C4-2B (cell line): ENCODE measurements around the gene CXCL16.

ENCODE experiments used
- ZFX ChIP-seq: fragments of 450-650 bp; IDR thresholded peaks from 2 replicates; pipeline ENCODE4 v1.6.1; 2017
- TF ChIP-seq, protein P1 (sequence below): fragments of 450-650 bp; conservative IDR thresholded peaks from 2 replicates; pipeline ENCODE4 v1.5.1; 2017; ENCODE audit warnings: mild to moderate bottlenecking

DNA sequence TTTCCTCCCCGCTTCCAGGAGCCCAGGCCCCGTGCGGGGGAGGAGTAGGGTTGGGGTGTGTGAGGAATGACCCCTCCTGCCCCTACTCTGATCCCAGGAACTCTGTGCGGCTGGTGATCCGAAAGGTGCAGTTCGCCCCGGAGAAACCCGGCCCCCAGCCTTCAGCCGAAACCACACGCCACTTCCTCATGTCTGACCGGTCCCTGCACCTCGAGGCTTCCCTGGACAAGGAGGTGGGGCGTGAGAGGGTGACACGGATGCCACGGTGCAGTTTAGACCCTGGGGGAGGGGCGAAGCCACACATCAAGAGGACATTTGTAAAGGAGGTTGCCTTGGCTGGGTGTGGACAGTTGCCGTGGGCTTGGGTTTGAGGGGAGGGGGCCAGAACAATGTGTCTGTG is 21.9 kb downstream of the CXCL16 start:
- TF ChIP-seq, protein P1, sequence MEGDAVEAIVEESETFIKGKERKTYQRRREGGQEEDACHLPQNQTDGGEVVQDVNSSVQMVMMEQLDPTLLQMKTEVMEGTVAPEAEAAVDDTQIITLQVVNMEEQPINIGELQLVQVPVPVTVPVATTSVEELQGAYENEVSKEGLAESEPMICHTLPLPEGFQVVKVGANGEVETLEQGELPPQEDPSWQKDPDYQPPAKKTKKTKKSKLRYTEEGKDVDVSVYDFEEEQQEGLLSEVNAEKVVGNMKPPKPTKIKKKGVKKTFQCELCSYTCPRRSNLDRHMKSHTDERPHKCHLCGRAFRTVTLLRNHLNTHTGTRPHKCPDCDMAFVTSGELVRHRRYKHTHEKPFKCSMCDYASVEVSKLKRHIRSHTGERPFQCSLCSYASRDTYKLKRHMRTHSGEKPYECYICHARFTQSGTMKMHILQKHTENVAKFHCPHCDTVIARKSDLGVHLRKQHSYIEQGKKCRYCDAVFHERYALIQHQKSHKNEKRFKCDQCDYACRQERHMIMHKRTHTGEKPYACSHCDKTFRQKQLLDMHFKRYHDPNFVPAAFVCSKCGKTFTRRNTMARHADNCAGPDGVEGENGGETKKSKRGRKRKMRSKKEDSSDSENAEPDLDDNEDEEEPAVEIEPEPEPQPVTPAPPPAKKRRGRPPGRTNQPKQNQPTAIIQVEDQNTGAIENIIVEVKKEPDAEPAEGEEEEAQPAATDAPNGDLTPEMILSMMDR = no peak
- no peak for TF ChIP-seq ZFX
